K562 (cell line): ENCODE data around the gene SPHKAP. TPM values are rescaled to one million over a fixed set of nuclear protein-coding genes. Genes with fewer than 3 reads are reported as not detected.
"Not testable (repeated sequence)": the region's sequence is repeated elsewhere in the genome, so short reads cannot be mapped to it uniquely, and the experiment has no call there.

Experiments
- ATAC-seq: fragments of 200-7000 bp; cut with Tn5 transposase; 3 replicates; pipeline ENCODE4 v1.9.1; 2020; ENCODE audit warnings: moderate library complexity
- BruUV-seq: library from RNA; stranded (reverse); fragments of 400-500 nt; replicated peaks from 2 replicates; lab custom pipeline; 2021; lab: Mats Ljungman, UMichigan
- CTCF ChIA-PET: fragments of 300-600 bp; formaldehyde crosslinking; extraction: SDS; loops from one replicate; lab custom pipeline; 2021; ENCODE audit warnings: low intra/inter-chr PET ratio; lab: Yijun Ruan, JAX
- POLR2A ChIA-PET: fragments of 300-600, 350-650 bp; sonication (Branson Sonifier 250); formaldehyde crosslinking; extraction: SDS; loops from one replicate; lab custom pipeline; 2021; ENCODE audit warnings: antibody characterized with exemption, inconsistent platforms; lab: Yijun Ruan, JAX
- DNase-seq, 4 experiments: peaks; one replicate each; pipeline versions ENCODE4 v3.0.0 to v3.0.0-alpha.2; 2011 to 2018; ENCODE audit warnings: low spot score in 3 of 4, mixed read lengths in 3 of 4; ENCODE audit errors: extremely low read depth in 1 of 4
- FAIRE-seq: peaks from 2 replicates; lab custom pipeline; 2011; peaks lifted over from hg19 to GRCh38; lab: Jason Lieb, UNC
- H2AFZ ChIP-seq: 2 replicates; pipeline ENCODE4 v1.6.0; 2011; ENCODE audit warnings: low read depth, low read length, control low read depth, inconsistent platforms
- H3K27ac ChIP-seq: fragments of 200-600 bp; 3 replicates; pipeline ENCODE4 v1.8.0; 2011; ENCODE audit warnings: low read depth, mild to moderate bottlenecking, control low read depth, inconsistent platforms, low read length, moderate library complexity, mixed read lengths; ENCODE audit errors: extremely low read depth
- H3K27me3 ChIP-seq, 2 experiments: fragments of 300-600 bp in 1 of 2; 2 replicates in 1 of 2; 3 replicates in 1 of 2; pipeline versions ENCODE4 v1.6.0 to v1.8.0; 2011; ENCODE audit warnings: inconsistent platforms in 2 of 2, low read length in 2 of 2, mild to moderate bottlenecking in 1 of 2, mixed read lengths in 1 of 2, moderate library complexity in 1 of 2; ENCODE audit not compliant: control insufficient read depth in 2 of 2, insufficient read depth in 2 of 2
- H3K36me3 ChIP-seq: fragments of 300-600 bp; 3 replicates; pipeline ENCODE4 v1.8.0; 2011; ENCODE audit warnings: mild to moderate bottlenecking, low read length, inconsistent platforms; ENCODE audit not compliant: control insufficient read depth, insufficient read depth
- H3K4me1 ChIP-seq, 2 experiments: fragments of 200-600 bp in 1 of 2; replicated peaks in 1 of 2; 2 replicates in 1 of 2; 3 replicates in 1 of 2; pipeline versions ENCODE4 v1.5.1 to v1.8.0; 2011; ENCODE audit warnings: inconsistent platforms in 2 of 2, low read length in 2 of 2, mild to moderate bottlenecking in 1 of 2, mixed read lengths in 1 of 2, moderate library complexity in 1 of 2; ENCODE audit not compliant: control insufficient read depth in 2 of 2, insufficient read depth in 2 of 2
- H3K4me2 ChIP-seq: 2 replicates; pipeline ENCODE4 v1.6.1; 2011; ENCODE audit warnings: low read length, control low read depth, inconsistent platforms, mixed read lengths; ENCODE audit not compliant: insufficient read depth
- H3K4me3 ChIP-seq: fragments of 200-600 bp; sonication (generic), shearing (Covaris generic); 2 replicates; pipeline ENCODE4 v1.5.1; 2016; ENCODE audit warnings: control low read depth, inconsistent platforms
- H3K79me2 ChIP-seq: fragments of 200-600 bp; 3 replicates; pipeline ENCODE4 v1.8.0; 2011; ENCODE audit warnings: low read length, inconsistent platforms; ENCODE audit not compliant: control insufficient read depth, insufficient read depth
- H3K9ac ChIP-seq, 2 experiments: 2 replicates each; pipeline versions ENCODE4 v1.6.0 to v1.6.1; 2011; ENCODE audit warnings: low read depth in 2 of 2, low read length in 2 of 2, control low read depth in 1 of 2, inconsistent platforms in 1 of 2, mild to moderate bottlenecking in 1 of 2, mixed read lengths in 1 of 2; ENCODE audit not compliant: insufficient read depth in 1 of 2
- H3K9me1 ChIP-seq: one replicate; pipeline ENCODE4 v1.6.0; 2011; ENCODE audit warnings: inconsistent platforms, mild to moderate bottlenecking, low read length, moderate library complexity; ENCODE audit not compliant: control insufficient read depth, insufficient read depth
- H3K9me3 ChIP-seq: replicated peaks from 2 replicates; pipeline ENCODE4 v1.5.1; 2011; ENCODE audit warnings: low read depth, low read length, inconsistent platforms; ENCODE audit not compliant: control insufficient read depth, insufficient read depth
- H4K20me1 ChIP-seq: replicated peaks from 2 replicates; pipeline ENCODE4 v1.6.1; 2011; ENCODE audit warnings: low read length, inconsistent platforms, mixed read lengths; ENCODE audit not compliant: control insufficient read depth, insufficient read depth
- BMI1 ChIP-seq: fragments of 150-350 bp; IDR thresholded peaks from 2 replicates; pipeline ENCODE4 v1.6.1; 2014; ENCODE audit warnings: low read length
- JUND ChIP-seq, 2 experiments: IDR thresholded peaks; 2 replicates in 1 of 2; 3 replicates in 1 of 2; pipeline ENCODE4 v1.6.1; 2011; ENCODE audit warnings: borderline replicate concordance in 2 of 2, low read depth in 2 of 2, low read length in 2 of 2, improper control_type of control experiment in 1 of 2, missing biosample characterization in 1 of 2, missing genetic modification characterization in 1 of 2, missing genetic modification reagents in 1 of 2
- WGBS: fragments of 100-300 bp; shearing (Covaris generic); methylation state at CpG from one replicate; pipeline ENCODE4 v1.1.6; 2016; ENCODE audit warnings: low coverage, mixed read lengths; ENCODE audit not compliant: insufficient coverage; ENCODE audit errors: missing lambda C conversion rate; 5-methylcytosine and 5-hydroxymethylcytosine counted together
- in situ Hi-C: fragments of 300-500 bp; cut with MboI; formaldehyde crosslinking; loops from 4 replicates; pipeline ENCODE4 v1.15.0; 2018; ENCODE audit warnings: inconsistent platforms, mixed read lengths
- intact Hi-C: fragments of 100-400 bp; cut with micrococcal nuclease; formaldehyde crosslinking; loops from 2 replicates; pipeline ENCODE4 v1.14.2; 2022
- polyA plus RNA-seq, 8 experiments: library from polyadenylated mRNA; depleted of rRNA in 4 of 8; stranded (reverse) in 5 of 8; unstranded in 3 of 8; fragments of >200 nt; fragmentation: Nextera tagmentation in 2 of 8; fragmentation: Illumina TruSeq in 1 of 8; extraction: Ambion mirVana in 2 of 8; extraction: Trizol in 1 of 8; gene quantifications; 2 replicates each; pipeline versions ENCODE4 v1.2.1 to v1.2.3, GENCODE V29; 2011 to 2014; ENCODE audit warnings: inconsistent platforms in 1 of 8, missing spikeins in 1 of 8
- total RNA-seq, 7 experiments: library from RNA; depleted of rRNA in 6 of 7; stranded (reverse); fragments of >200 nt in 6 of 7; fragmentation: Illumina TruSeq in 2 of 7; extraction: Trizol in 2 of 7; gene quantifications; 2 replicates each; pipeline versions ENCODE4 v1.2.1 to v1.2.3, GENCODE V29; 2011 to 2021; ENCODE audit warnings: low replicate concordance in 1 of 7
- TF ChIP-seq, protein P1 (sequence below): fragments of 450-650 bp; formaldehyde crosslinking; IDR thresholded peaks from 2 replicates; pipeline ENCODE4 v1.4.0; 2022; ENCODE audit warnings: missing genetic modification characterization

SPHKAP gene
- total and polyA plus RNA-seq, 9 of the 15 experiments (the other 6 are each of a cell fraction or from before 2014, with no cell fraction given), result not detected

DNA sequence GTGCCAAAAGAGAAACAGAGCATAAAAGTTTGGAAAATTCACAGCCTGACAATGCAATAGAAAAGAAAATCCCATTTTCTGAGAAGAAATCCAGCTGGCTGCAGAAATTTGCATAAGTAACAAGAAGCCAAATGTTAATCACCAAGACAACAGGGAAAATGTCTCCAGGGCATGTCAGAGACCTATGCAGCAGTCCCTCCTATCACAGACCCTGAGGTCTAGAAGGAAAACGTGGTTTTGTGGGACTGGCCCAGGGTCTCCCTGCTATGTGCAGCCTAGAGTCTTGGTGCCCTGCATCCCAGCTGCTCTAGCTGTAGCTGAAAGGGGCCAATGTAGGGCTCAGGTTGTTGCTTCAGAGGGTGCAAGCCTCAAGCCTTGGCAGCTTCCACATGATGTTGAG lies 104.8 kb downstream of the SPHKAP start:
- H3K36me3 ChIP-seq, H2AFZ ChIP-seq, H3K27me3 ChIP-seq, DNase-seq, H3K79me2 ChIP-seq, H3K9me3 ChIP-seq, H3K4me3 ChIP-seq, H3K4me1 ChIP-seq, ATAC-seq, H3K9me1 ChIP-seq, in situ Hi-C loops, H3K9ac ChIP-seq, H3K27ac ChIP-seq, FAIRE-seq, BruUV-seq, H3K4me2 ChIP-seq, POLR2A ChIA-PET, H4K20me1 ChIP-seq, intact Hi-C loops: not testable (repeated sequence)
- 0% methylated on average over 1 of the region's 1 CpG for WGBS
- CTCF ChIA-PET, result interaction anchor here (0.6 kb wide), 1 partner anchor 634 kb away, joined by 3 read pairs; no protein-coding TSS in a partner anchor

DNA sequence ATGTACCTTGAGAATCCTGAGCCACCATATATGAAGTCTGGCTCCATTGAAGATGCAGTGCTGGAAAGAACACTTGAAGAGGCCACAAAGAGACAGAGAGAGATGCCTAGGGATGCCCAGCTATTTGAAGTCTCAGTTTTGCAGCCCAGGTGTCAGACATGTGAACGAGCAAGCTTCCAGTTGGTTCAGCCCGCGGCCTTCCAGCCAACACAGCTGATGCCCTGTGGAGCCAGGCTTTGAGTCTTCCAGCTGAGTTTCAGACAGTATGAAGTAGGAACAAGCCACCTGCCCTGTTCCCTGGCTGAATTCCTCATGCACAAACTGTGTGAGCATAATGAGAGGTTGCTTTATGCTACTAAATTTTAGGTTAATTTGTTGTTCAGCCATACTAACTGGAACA lies 108.8 kb downstream of the SPHKAP start:
- H3K9me3 ChIP-seq, result no peaks in the 10 kb centered on the region
- ChIA-PET POLR2A (no interaction called here), CTCF (no interaction called here)
- no peak for FAIRE-seq
- H3K27me3 ChIP-seq, result no peaks in the 10 kb centered on the region
- in situ Hi-C loops, result no loop called here
- BruUV-seq, result no TSS peak
- H3K36me3 ChIP-seq, result no peaks in the 10 kb centered on the region
- intact Hi-C loops, result no loop called here
- H4K20me1 ChIP-seq, result no peaks in the 10 kb centered on the region
- no peaks in the 10 kb centered on the region for H3K79me2 ChIP-seq
- no peak for ATAC-seq
- DNase-seq, result no peak
- no peaks in the 10 kb centered on the region for H3K9me1 ChIP-seq
- no peak overlapping the region for H3K27ac ChIP-seq
- 0% methylated on average over 3 of the region's 3 CpGs for WGBS
- no peak overlapping the region for H3K4me2 ChIP-seq
- H3K9ac ChIP-seq, result no peak overlapping the region
- H3K4me1 ChIP-seq, result no peaks in the 10 kb centered on the region
- no peak overlapping the region for H3K4me3 ChIP-seq
- no peak overlapping the region for H2AFZ ChIP-seq
- TF ChIP-seq JUND (IDR thresholded peaks at IDR 0.05; ENCODE audit: borderline replicate concordance, low read depth, low read length), result no peak
- no peak for TF ChIP-seq JUND (tag; IDR thresholded peaks at IDR 0.05; ENCODE audit: borderline replicate concordance, low read depth, low read length)
- TF ChIP-seq, protein P1, sequence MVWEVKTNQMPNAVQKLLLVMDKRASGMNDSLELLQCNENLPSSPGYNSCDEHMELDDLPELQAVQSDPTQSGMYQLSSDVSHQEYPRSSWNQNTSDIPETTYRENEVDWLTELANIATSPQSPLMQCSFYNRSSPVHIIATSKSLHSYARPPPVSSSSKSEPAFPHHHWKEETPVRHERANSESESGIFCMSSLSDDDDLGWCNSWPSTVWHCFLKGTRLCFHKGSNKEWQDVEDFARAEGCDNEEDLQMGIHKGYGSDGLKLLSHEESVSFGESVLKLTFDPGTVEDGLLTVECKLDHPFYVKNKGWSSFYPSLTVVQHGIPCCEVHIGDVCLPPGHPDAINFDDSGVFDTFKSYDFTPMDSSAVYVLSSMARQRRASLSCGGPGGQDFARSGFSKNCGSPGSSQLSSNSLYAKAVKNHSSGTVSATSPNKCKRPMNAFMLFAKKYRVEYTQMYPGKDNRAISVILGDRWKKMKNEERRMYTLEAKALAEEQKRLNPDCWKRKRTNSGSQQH (CRISPR knock-in tag), result no peak
- no peak for TF ChIP-seq BMI1
